Stimulated activated CD8-positive, alpha-beta memory T cell treated with anti-CD3 and anti-CD28 coated beads, Interleukin-2, amount 100 ng/mL, for 1 hour (primary cell): Measurements from ENCODE around the gene RPP25L.

Experiments
- DNase-seq, 2 donors: peaks; one replicate each; pipeline ENCODE4 v3.0.0-alpha.2; 2020; ENCODE audit warnings: low read depth in 2 of 2

The RPP25L gene

DNA sequence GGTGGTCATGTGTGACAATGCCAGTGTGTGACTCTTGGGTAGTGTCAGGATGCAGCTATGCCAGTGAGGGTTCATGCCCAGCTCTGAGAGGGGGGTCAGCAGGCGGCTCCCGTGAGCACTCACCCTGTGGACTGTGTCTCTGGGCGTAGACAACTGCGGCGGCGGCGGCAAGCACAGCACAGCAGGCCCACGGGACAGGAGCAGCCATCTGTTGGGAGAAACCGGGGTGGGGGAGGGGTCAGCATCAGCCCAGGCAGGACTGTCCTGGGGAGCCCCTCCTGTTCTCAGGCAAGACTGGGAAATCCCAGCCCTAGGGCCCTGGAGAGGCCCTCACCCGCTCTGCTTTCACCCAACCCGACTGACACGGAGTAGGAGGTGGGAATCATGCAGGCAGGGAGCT is 43.1 kb downstream of the RPP25L start:
- DNase-seq = no peak

DNA sequence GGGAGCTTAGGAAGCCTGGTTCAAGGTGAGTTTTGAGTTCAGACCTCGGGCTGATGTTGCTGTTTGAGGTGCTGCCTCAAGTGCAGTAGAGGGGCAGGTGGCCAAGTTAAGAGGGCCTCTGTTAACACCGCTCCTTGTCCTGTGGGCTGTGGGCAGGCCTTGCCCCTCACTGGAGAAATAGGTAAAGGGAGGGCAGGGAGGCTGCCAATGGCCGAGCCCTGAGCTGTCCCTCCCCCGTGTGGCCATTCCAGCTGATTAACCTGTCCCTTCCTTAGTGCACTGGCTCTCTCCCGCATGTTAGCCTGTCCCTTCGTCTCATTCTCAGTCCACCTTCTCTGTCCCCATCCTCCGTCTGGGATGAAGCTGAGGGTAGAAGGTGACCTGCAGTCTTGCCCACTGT is 43.8 kb downstream of the RPP25L start:
- no peak for DNase-seq

DNA sequence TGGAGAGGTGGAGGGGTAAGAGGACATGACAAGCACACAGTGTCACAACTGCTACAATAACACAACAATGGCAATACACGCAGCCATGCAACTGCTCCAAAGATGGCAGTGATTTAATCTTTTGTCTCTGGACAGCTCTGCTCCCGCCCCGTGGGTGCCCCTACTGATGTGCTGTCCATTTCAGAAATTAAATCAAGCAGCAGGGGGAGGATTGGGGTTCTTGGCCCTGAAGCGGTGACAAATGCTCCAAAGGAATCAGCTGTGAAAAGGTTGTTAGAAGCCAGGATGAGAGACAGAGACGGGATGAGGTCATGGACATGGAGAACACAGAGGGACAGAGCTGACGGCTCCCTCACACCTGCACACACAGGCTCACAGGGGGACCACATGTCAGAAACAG is 44.9 kb downstream of the RPP25L start:
- DNase-seq = no peak

DNA sequence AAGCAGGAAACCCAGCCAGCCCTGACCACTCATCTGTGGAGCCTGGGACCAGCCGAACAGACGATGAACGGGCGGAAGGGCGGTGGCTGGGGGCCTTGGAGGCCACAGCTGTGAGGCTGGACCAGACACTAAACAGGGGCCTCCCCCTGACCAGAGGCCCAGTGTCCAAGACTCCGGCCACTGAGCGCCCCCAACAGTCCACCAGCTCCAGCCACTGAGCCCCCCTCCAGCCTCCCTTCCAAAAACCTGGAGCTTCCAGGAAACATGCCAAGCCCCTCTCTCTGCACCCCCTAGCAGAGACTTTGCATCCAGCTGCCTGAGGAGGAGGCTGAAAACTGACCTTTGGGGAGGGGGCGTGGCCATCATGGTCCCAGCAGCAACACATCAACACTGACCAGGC is 45.6 kb downstream of the RPP25L start:
- DNase-seq = no peak

DNA sequence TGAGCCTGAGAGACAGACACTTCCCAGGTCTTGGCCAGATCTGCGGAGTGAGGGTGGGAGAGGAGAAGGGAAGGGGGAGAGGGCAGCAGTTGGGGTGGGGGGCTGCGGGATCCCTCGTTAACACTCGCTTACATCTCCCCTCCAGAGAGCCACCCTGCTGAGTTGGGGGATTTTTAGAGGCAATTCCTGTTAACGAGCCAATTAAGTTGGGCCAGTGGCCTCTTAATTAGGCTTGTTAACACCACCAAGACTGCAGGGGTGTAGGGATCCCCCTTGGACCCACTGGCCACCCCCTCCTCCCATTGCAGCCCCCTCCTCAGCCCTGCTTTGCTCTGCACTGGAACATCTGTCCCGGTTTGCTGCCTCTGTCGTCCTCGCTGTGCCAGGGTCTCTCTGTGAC is 46.0 kb downstream of the RPP25L start:
- DNase-seq = no peak

DNA sequence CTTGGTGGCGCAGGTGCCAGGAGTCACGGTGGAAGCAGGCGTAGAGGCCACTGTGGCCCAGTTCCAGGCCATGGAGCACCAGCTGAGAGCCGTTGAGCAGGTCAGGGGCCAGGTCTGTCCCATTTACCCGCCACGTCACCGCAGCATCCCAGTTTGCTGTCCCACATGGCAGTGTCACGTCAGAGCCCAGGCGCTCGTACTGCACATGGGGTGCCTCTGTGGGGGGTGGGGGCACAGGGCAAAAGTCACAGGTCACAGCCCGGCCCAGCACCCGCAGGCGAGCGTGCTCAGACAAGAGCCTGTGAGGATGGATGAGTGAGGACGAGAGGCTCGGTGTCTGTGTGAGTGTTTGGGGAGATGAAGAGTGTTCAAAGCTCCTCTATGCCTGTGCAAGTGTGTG is 47.3 kb downstream of the RPP25L start:
- DNase-seq = no peak

DNA sequence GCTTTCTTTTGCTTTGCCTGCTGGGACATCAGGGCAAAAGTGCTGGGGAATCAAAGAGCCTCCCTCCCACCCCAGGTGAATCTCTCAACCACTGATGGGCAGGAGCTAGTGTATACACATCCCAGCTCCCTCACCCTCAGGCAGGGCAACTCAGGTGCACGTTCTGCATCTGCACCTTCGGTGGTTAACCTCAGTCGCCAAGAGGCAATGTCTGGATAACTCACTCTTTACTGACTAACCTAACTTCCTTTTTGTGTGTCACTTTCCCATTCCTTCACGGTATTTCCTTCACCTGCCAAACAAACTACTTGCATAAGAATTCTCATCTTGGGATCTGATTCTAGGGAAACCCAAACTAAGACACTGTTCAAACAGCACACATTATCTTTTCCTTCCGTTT is 48.6 kb downstream of the RPP25L start:
- no peak for DNase-seq

DNA sequence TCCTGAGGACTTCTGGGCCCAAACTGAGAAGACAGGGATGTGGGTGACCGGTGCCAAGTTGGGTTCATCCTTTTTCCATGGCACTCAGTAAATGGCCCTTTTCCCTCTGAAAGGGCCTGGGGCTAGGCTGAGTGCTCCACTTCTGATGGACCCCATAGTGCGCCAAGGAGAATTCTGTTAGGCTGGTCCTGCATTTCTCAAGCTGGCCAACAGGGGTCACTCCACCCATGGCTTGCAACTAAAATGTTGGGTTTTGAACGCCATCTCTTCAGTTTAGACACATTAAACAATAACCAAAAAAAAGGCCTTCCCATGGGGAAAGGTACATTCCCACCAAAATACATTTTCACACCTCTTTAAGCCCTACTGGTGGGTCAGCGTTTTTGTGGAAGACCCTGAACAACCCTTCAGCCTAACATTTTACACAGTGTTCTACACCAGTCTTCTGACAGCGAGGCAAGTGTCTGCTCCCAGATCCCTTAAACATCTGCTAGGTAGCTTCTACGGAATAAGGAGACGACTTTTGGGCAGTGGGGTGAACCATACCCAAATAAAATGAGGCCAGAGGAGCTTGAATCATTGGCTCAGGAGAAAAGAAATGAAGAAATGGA is 49.7 kb downstream of the RPP25L start:
- DNase-seq = no peak

DNA sequence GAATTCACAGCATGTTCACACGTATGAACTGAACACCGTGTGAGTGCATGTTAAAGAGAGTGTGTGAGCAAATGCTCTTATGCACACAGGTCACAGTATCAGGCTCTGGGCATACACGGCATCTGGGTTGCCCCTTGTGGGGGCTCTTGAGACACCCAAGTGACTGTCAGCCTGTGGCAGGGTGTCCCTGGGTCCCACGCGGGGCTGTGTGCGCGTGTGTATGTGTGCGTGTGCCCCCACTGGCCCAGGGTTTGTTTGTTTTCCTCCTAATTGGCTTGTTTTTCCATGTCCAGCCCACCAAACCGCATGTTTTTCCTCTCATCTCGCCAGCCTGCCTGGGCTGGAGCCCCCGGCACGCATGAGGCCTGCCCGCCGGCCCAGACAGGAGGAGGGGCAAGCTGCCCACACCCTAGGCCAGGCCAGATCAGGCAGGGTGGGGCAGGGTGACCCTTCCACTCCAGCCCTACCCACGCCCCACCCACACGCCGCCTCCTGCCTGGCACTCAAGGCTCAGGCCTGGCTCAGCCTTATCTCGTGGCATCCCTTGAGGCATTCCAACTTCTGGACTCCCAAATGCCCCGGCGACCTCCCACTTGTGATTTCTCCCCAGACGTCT is 51.2 kb downstream of the RPP25L start:
- DNase-seq = no peak
